ENCODE measurements around the gene TMEM196.

The TMEM196 gene

DNA sequence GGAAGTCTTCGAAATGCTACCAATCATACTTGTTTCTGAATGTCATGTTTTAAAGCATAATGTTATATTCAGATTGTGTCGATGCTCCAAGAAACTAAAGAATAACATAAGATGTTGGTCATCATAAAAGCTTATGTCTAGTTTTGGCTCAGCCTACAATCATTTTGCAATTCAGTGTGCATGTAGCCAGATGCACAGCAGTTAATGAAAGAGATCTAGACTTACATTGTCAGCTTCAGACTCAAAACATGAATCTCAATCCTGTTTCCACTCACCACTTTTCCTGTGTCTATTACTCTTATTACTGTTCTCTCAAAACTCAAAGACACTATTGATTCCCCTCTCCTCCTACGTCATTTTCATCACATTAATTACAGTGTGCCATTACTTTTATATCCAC lies 21.4 kb downstream of the TMEM196 start:
- POLR2A ChIA-PET (ENCODE audit: low non-redundant PET): no interaction called here
- no peak for TF ChIP-seq CTCF (conservative IDR thresholded peaks at IDR 0.05; ENCODE audit: low read depth)
- no peak overlapping the region for H3K27ac ChIP-seq
- CTCF ChIA-PET: interaction anchor here (1.3 kb wide), 1 partner anchor 421 kb away, joined by 3 read pairs; no protein-coding TSS in a partner anchor
- no peak for DNase-seq (ENCODE audit: low spot score)

DNA sequence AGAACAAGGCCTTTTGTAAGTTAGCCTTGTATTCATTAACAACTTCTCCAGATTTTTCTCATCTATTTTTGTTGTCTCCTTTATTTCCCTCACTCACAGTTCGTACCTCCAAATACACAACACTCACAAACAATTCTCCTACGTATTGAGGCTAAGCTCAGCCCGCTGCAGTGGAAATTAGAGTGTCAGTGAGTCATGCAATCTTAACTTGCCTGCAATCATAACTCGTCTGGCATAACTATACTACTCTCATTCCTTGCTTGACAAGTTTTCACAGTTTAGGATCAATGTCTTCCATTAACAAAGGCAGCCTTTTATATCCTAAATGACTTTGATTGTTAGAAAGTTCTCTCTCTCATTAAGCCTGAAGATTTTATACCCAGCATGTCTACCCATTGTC lies 23.8 kb downstream of the TMEM196 start:
- ChIA-PET CTCF (no interaction called here), POLR2A (ENCODE audit: low non-redundant PET) (no interaction called here)
- TF ChIP-seq CTCF (conservative IDR thresholded peaks at IDR 0.05; ENCODE audit: low read depth): no peak
- peak; percentile 12 for DNase-seq (ENCODE audit: low spot score)
- H3K27ac ChIP-seq: no peak overlapping the region

DNA sequence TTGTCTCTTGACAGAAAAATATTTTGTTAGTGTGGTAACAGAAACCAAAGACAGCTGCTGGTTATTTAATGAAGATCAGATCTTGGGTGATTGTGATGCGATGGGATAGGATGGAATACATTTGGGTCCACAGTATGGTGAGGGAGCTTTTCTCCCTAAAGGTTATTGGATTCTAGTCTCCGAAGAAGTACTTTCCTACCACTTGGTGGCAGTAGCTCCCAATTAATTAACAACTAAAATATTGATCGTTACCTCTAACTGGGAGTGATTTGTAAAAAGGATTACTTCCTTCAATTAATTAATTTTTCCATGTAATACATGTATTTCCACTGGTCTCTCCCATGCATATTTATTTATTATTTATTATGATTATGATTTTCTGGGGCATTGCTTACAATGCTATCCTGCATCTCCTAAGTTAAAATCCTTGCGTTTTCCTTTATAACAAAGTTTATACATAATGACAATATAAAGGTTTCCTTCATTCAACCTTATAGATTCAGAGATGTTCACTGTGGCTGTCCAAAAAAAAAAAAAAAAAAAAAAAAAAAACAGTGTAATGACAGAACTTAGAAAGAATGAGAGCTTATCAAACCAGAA lies 25.6 kb downstream of the TMEM196 start:
- POLR2A ChIA-PET (ENCODE audit: low non-redundant PET): interaction anchor here (0.6 kb wide), 1 partner anchor 211 kb away, joined by 10 read pairs; no protein-coding TSS in a partner anchor
- no peak overlapping the region for H3K27ac ChIP-seq
- CTCF ChIA-PET: interaction anchor here (0.5 to 2.2 kb wide), 25 partner anchors 9 to 1028 kb away, joined by 3 to 28 read pairs (median 4); partner anchors contain the start of gene POLR1F
- peak; percentile 81 for TF ChIP-seq CTCF (conservative IDR thresholded peaks at IDR 0.05; ENCODE audit: low read depth)
- DNase-seq (ENCODE audit: low spot score): peak; percentile 36

DNA sequence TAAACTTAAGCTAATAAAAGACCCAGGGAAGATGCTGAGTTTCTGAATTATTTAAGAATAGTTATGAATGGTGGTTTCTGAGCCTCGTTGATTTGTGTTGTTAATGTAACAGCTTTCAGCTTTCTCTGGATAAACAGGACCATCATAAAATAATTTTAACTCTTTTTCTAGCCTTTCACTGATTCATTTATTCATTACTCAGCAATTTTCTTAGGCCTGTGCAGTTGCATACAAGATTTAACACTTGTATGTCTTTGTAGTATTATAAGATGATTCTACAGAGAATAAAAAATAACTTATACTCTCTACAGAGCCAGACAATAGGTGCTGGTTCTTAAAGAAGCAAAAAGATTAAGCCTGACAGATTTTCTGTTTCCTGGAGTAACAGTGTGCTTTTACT lies 29.3 kb downstream of the TMEM196 start:
- DNase-seq (ENCODE audit: low spot score): no peak
- ChIA-PET CTCF (interaction anchor here (0.6 to 1.5 kb wide), 4 partner anchors 17 to 1794 kb away, joined by 3 to 5 read pairs (median 3); no protein-coding TSS in a partner anchor), POLR2A (ENCODE audit: low non-redundant PET) (no interaction called here)
- H3K27ac ChIP-seq: no peak overlapping the region
- no peak for TF ChIP-seq CTCF (conservative IDR thresholded peaks at IDR 0.05; ENCODE audit: low read depth)

DNA sequence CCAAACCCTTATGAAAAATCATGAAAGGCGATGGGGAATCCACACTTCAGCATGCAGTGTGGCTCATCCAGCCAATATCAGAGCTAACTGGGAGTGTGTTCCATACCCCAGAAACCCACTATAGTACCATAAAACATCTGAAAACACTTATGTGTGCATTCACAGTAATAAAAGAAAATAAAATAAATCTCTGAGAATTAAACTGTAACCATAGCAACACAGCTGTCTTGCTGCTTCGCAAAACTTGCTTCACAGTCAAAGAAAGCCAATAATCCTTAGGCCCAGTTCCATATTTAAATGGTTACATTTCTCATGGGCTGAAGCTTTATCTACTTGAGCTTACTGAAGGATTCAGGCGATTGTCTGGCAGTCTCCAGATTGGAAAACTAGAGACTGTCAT lies 44.7 kb downstream of the TMEM196 start:
- ChIA-PET CTCF (interaction anchor here (0.8 kb wide), 1 partner anchor 19 kb away, joined by 3 read pairs; no protein-coding TSS in a partner anchor), POLR2A (ENCODE audit: low non-redundant PET) (no interaction called here)
- no peak for TF ChIP-seq CTCF (conservative IDR thresholded peaks at IDR 0.05; ENCODE audit: low read depth)
- no peak for DNase-seq (ENCODE audit: low spot score)
- no peak overlapping the region for H3K27ac ChIP-seq

GRCh38 chr7:19725770-19726169 lies 47.6 kb downstream of the TMEM196 start:
- no peak for TF ChIP-seq CTCF (conservative IDR thresholded peaks at IDR 0.05; ENCODE audit: low read depth)

More at GRCh38 chr7:19725770-19726169, 47.6 kb downstream of the TMEM196 start:
- ChIA-PET CTCF (interaction anchor here (0.6 to 1.1 kb wide), 3 partner anchors 12 to 1666 kb away, joined by 3 to 5 read pairs (median 4); no protein-coding TSS in a partner anchor), POLR2A (ENCODE audit: low non-redundant PET) (no interaction called here)
- DNase-seq (ENCODE audit: low spot score): no peak
- H3K27ac ChIP-seq: no peak overlapping the region
